ENCODE data around the gene CCDC146. TPM values are rescaled to one million over a fixed set of nuclear protein-coding genes. Genes with fewer than 3 reads are reported as not detected.
"Not testable (repeated sequence)": the region's sequence is repeated elsewhere in the genome, so short reads cannot be mapped to it uniquely, and the experiment has no call there.

CCDC146 gene
- total and polyA plus RNA-seq, 2 experiments from 2014 or later: 1.9 to 4.0 TPM

- DNase-seq (ENCODE audit: low spot score): peak; percentile 87
- peaks cover 9% of the 10 kb centered on the region for H3K4me1 ChIP-seq (ENCODE audit: insufficient read depth)
- no peaks in the 10 kb centered on the region for H3K36me3 ChIP-seq (replicated peaks; ENCODE audit: insufficient read depth, low read depth)
- H3K4me2 ChIP-seq: no peak overlapping the region
- H4K20me1 ChIP-seq (ENCODE audit: insufficient read depth, poor library complexity, severe bottlenecking): no peaks in the 10 kb centered on the region
- no peak overlapping the region for H3K27ac ChIP-seq
- no peaks in the 10 kb centered on the region for H3K9me3 ChIP-seq (ENCODE audit: low read depth)
- no peaks in the 10 kb centered on the region for H3K79me2 ChIP-seq
- no peaks in the 10 kb centered on the region for H3K9me2 ChIP-seq (replicated peaks; ENCODE audit: insufficient read depth)
- TF ChIP-seq, protein P1, sequence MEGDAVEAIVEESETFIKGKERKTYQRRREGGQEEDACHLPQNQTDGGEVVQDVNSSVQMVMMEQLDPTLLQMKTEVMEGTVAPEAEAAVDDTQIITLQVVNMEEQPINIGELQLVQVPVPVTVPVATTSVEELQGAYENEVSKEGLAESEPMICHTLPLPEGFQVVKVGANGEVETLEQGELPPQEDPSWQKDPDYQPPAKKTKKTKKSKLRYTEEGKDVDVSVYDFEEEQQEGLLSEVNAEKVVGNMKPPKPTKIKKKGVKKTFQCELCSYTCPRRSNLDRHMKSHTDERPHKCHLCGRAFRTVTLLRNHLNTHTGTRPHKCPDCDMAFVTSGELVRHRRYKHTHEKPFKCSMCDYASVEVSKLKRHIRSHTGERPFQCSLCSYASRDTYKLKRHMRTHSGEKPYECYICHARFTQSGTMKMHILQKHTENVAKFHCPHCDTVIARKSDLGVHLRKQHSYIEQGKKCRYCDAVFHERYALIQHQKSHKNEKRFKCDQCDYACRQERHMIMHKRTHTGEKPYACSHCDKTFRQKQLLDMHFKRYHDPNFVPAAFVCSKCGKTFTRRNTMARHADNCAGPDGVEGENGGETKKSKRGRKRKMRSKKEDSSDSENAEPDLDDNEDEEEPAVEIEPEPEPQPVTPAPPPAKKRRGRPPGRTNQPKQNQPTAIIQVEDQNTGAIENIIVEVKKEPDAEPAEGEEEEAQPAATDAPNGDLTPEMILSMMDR (IDR thresholded peaks at IDR 0.05; ENCODE audit: poor library complexity): peak; percentile 69
- TF ChIP-seq EZH2phosphoT487 (IDR thresholded peaks at IDR 0.05; ENCODE audit: low read depth, severe bottlenecking, unreplicated experiment): no peak
- no peak overlapping the region for H2AFZ ChIP-seq
- WGBS (ENCODE audit: low lambda C conversion rate, missing lambda C conversion rate): 54% methylated on average over 3 of the region's 3 CpGs
- no peaks in the 10 kb centered on the region for H3K27me3 ChIP-seq
- no peak overlapping the region for H3K4me3 ChIP-seq
Observed at GRCh38 chr7:77331938-77332695, 209.7 kb downstream of the CCDC146 start.

- H3K79me2 ChIP-seq; H3K36me3 ChIP-seq (replicated peaks; ENCODE audit: insufficient read depth, low read depth); H3K9me3 ChIP-seq (ENCODE audit: low read depth); H3K4me2 ChIP-seq; H3K27ac ChIP-seq; H2AFZ ChIP-seq; H3K27me3 ChIP-seq; H3K4me1 ChIP-seq (ENCODE audit: insufficient read depth); DNase-seq (ENCODE audit: low spot score); H3K9me2 ChIP-seq (replicated peaks; ENCODE audit: insufficient read depth); H4K20me1 ChIP-seq (ENCODE audit: insufficient read depth, poor library complexity, severe bottlenecking); H3K4me3 ChIP-seq: not testable (repeated sequence)
- 100% methylated on average over 2 of the region's 2 CpGs for WGBS (ENCODE audit: low lambda C conversion rate, missing lambda C conversion rate)
Observed at GRCh38 chr7:77334039-77334438, 211.6 kb downstream of the CCDC146 start.

- no peak for TF ChIP-seq EZH2phosphoT487 (IDR thresholded peaks at IDR 0.05; ENCODE audit: low read depth, severe bottlenecking, unreplicated experiment)
- TF ChIP-seq, protein P1 (IDR thresholded peaks at IDR 0.05; ENCODE audit: poor library complexity): no peak
- TF ChIP-seq EZH2 (IDR thresholded peaks at IDR 0.05; ENCODE audit: borderline replicate concordance): no peak
- Histone ChIP-seq H3K79me2 (no peaks in the 10 kb centered on the region), H2AFZ (no peak overlapping the region), H3K4me2 (no peak overlapping the region), H3K27ac (peak overlapping the region; percentile 4), H3K4me1 (ENCODE audit: insufficient read depth) (peaks cover 21% of the 10 kb centered on the region), H3K4me3 (no peak overlapping the region), H3K9me3 (ENCODE audit: low read depth) (no peaks in the 10 kb centered on the region), H4K20me1 (ENCODE audit: insufficient read depth, poor library complexity, severe bottlenecking) (no peaks in the 10 kb centered on the region), H3K9me2 (replicated peaks; ENCODE audit: insufficient read depth) (no peaks in the 10 kb centered on the region), H3K36me3 (replicated peaks; ENCODE audit: insufficient read depth, low read depth) (no peaks in the 10 kb centered on the region), H3K27me3 (no peaks in the 10 kb centered on the region)
- no peak for DNase-seq (ENCODE audit: low spot score)
Observed at GRCh38 chr7:77335581-77335980, 213.2 kb downstream of the CCDC146 start.

GRCh38 chr7:77337456-77337990, 215.1 kb downstream of the CCDC146 start:
- Histone ChIP-seq H3K4me1 (ENCODE audit: insufficient read depth) (peaks cover 21% of the 10 kb centered on the region), H3K9me3 (ENCODE audit: low read depth) (no peaks in the 10 kb centered on the region), H2AFZ (no peak overlapping the region), H3K36me3 (replicated peaks; ENCODE audit: insufficient read depth, low read depth) (no peaks in the 10 kb centered on the region), H3K27me3 (no peaks in the 10 kb centered on the region), H3K4me2 (no peak overlapping the region), H4K20me1 (ENCODE audit: insufficient read depth, poor library complexity, severe bottlenecking) (no peaks in the 10 kb centered on the region), H3K4me3 (no peak overlapping the region), H3K79me2 (no peaks in the 10 kb centered on the region), H3K9me2 (replicated peaks; ENCODE audit: insufficient read depth) (no peaks in the 10 kb centered on the region), H3K27ac (no peak overlapping the region)
- TF ChIP-seq EZH2phosphoT487 (IDR thresholded peaks at IDR 0.05; ENCODE audit: low read depth, severe bottlenecking, unreplicated experiment) (no peak), EZH2 (IDR thresholded peaks at IDR 0.05; ENCODE audit: borderline replicate concordance) (no peak)
- TF ChIP-seq, protein P1 (IDR thresholded peaks at IDR 0.05; ENCODE audit: poor library complexity): no peak
- DNase-seq (ENCODE audit: low spot score): no peak
- WGBS (ENCODE audit: low lambda C conversion rate, missing lambda C conversion rate): 86% methylated on average over 2 of the region's 2 CpGs
